Measurements from ENCODE around the gene ADSS1.

Gene ADSS1

DNA sequence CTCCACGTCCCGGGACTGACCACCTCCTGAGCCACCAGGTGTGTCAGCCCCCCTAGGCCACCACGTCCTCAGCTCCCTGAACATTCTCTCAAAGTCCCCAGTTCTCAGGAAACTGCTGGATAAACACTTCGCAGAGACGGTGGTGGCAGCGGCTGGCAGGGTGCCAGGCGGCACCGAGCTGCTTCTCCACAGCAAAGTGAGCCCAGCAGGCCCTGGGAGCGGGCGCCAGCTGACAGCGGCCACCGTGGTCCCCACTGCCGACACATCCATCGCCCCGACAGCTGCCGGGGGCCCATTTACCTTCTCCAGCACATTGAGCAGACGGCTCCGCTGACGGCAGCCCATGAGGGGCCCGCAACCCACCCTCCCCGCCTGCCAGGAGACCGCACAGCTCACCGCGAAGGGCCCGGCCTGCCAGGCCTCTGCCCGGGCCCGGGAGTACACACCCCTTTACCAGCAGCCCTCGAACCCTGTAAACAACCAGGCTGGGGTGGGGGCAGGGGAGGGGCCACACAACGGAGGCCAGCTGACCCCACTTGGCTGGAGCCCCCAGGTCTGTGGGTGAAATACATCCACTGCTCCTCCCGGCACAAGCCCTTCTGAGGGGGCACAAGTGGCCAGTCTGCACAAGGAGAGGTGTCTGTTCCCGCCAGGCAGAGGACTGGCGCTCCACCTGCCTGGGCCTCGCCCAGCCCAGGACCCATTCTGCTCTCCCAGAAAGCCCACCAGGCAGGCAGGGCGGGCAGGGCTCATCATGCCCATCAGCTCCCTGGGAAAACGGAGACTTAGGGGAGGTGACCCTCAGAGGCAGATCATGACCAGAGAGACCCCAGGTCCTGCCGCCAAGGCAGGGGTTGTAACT is 61.0 kb downstream of the ADSS1 start:
- peak; percentile 88 for DNase-seq

DNA sequence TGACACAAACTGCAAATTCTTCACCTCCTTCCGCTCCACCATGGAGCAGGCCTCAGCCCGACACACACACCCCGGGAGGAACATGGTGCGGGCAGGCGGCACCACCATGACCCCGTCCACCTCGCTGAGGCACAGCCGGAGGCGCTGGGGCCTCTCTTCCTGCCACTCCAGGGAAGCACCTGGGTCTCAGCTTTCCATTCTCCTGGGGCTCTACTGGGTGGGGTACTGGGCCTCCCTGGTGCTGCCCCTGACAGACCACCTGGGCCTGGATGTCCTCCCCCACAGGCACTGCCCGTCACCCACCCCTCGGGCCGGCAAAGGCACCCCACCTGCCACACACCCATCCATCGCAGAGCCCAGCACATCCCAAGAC is 61.7 kb downstream of the ADSS1 start:
- no peak for DNase-seq

DNA sequence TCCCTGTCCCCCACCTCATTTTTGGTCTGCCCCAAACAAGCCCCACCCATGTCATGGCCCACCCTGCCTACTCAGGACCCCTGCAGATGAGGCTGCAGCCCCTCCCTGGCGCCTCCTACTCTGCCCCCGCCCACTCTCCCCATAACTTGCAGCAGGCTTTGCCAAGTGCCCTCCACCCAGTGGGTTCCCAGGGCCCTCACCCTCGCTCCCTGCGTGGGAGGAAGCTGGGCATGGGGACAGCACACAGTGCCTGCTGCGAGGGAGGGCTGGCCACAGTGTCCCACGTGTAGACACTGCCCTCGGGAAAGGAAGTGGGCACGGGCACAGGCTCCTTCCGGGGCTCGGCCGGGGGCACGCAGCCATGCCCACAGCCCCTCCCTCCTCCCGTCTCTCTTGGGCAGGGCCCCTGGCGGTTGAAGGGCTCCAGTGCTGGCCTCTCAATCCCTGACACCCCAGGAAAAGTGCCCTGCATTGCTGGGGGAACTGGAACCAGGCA is 62.1 kb downstream of the ADSS1 start:
- no peak for DNase-seq

- DNase-seq = no peak
Observed at GRCh38 chr14:104786726-104787675, 63.0 kb downstream of the ADSS1 start.

DNA sequence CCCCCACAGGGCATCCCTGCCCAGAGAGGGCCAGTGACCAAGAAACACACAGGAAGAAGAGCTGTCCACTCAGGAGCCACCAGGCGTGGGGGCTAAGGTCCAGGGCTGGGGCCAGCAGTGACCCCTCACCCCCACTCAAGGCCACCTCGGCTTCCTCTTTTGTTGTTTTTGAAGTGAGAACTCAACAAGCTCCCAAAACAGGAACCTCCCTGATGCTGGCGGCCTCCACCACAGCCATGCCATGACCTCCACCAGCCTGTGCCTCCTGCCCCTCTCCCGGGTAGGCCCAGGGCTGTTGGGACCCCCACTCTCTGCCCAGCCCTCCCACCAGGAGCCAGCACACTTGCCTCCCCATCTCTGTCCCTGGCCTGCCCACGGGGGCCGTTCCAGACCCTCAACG is 63.7 kb downstream of the ADSS1 start:
- DNase-seq = no peak

DNA sequence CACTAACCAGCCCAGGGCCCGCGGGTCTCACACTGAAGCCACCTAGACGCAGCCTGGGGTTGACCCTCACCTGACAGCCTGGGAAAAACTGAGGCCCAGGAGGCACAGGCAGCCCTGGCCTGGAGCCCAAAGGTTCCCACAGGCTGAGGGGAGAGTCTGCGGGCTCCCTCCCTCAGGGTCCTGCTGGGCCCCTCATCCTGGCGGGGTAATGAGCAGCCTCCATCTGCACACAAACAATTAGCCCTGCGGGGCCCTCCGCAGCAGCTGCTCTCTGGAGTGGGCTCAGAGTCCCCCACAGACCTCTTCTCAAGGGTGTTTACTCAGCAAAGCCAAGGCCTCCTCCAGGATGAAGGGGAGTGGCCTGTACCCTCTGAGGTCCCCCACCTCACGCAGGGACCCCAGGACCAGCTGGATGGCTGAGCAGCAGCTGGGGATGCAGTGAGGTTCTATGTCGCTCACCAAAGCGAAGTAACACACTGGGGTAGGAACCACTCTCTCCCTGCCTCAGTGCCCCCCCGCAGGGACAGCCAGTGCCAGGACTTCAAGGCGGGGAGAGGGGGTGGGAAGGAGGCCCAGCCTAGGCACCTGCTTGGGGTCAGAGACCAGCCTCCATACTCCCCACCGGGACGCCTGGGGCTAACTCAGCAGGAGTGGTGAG is 64.3 kb downstream of the ADSS1 start:
- DNase-seq = peak; percentile 95

- no peak for DNase-seq
Observed at GRCh38 chr14:104788873-104789663, 65.0 kb downstream of the ADSS1 start.

DNA sequence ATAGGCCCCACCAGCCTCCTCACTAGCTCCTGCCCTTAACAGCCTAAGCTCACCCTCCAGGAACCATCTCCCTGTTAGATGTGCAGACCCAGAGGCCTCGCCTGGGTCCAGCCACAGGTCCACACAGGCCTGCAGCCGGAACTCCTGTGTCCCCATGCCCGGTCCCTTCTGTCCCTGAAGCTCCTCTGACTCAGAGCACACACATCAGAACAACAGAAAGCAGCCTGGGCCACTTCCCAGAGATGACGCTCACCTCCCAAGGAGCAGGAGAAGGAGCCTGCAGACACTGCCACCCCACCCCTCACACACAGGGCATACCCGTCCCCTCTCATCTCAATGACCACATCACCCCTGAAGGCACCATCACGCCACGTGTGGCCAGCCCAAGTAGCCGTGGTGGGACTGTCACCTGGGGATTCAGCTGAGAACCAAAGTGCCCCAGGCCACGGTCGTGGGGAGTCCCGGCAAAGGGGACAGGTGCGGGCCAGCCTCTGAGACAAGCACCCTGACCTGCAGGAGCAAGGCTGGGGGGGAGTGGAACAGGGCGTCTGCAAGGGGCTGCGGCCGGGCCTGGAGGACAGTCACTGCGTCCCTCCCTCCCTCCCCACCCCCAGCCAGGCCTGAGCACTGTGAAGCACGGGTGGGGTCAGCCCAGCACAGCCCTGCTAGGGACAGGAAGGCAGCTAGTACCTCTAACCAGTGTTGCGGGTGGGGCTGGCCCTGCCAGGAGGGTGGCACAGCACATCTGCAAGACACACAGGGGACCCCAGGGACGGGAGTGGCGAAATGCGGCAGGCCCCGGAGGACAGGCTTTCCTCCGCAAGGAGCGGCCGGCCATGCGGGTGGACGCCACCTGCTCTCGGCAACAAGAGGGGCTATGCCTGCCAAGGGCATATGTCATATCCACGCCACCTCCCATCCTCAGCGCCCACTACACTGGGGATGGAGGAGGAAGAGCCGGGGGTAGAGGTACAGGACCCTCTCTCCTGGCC is 66.0 kb downstream of the ADSS1 start:
- no peak for DNase-seq

- DNase-seq = no peak
Observed at GRCh38 chr14:104791425-104791824, 67.4 kb downstream of the ADSS1 start.

GRCh38 chr14:104792101-104792884 is 68.3 kb downstream of the ADSS1 start:
- no peak for DNase-seq

- no peak for DNase-seq
Observed at GRCh38 chr14:104792945-104793702, 69.1 kb downstream of the ADSS1 start.

- no peak for DNase-seq
Observed at GRCh38 chr14:104793703-104793959, 69.6 kb downstream of the ADSS1 start.

- DNase-seq = no peak
Observed at GRCh38 chr14:104794099-104794498, 70.1 kb downstream of the ADSS1 start.

GRCh38 chr14:104794631-104794992 is 70.6 kb downstream of the ADSS1 start:
- DNase-seq = no peak

DNA sequence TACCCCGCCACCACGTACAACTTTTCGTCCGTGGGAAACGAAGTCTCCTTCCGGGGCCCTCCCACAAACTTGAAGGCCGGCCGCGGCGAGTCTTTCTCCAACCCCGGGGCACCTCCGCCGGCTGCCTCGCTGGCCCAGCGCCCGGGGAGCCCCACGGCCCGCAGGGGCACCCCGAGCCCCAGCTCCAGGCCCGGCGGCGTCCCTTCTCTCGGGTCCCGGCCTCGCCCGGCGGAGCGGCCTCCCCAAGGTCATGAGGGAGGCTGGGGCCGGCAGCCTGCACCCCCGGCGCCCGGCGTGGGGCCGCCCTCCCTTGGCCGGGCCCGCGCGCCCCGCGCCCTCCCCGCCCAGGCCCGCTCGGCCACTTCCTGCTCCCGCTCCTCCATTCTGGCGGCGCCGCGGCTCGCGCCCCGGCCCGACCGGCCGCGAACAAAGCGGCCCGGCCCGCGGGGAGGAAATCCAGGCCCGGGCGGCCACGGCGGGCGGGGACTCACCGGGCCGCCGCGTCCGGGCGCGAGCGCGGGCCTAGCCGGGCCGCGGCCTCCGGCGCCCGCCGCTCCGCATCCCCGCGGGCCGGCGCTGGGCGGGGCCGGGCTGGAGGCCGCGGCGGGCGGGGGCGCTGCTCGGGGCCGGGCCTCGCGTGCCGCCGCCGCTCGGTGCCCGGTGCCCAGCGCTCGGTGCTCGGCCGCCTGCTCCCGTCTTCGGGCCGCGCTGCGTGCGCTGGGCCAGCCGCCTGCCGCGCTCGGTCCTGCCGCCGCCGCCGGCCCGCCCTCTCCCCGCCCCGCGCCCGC is 71.2 kb downstream of the ADSS1 start, which contains the start of gene AKT1:
Gene AKT1 (minus strand): TSS at position 756 of the 788 bp plus-strand sequence. CDS start 3,105 bp downstream, outside the sequence.
- no peak for DNase-seq

- DNase-seq = no peak
Observed at GRCh38 chr14:104795781-104796686, 72.0 kb downstream of the ADSS1 start.

DNA sequence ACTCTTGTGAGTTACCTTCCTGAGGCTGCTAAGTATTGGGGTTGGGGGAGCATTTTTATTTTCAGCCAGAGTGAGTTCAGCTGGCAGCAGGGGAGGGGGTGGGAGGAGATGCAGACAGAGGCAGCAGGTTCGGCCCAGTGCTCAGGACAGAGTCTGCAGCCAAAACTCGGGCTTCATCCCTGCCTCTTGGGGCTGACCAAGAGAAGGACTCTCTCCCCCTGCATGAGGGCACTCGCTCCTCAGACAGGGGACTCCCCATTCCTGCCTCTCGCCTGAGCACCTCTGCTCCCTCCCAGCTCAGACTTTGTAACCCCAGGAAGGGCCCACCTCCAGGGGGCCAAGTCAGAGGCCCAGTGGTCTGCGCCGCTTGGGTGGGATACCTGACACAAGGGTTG is 72.7 kb downstream of the ADSS1 start:
- no peak for DNase-seq

Measured in NCI-H1694 treated with DMSO at 0.1 percent for 48 hours (cell line).